GM12872 (cell line): ENCODE results near the gene ADCY10.

Experiments used
- CTCF ChIP-seq: IDR thresholded peaks from 3 replicates; pipeline ENCODE4 v1.5.1; 2011; ENCODE audit warnings: low read depth, mild to moderate bottlenecking, low read length, moderate library complexity; ENCODE audit not compliant: insufficient read depth

Gene ADCY10

GRCh38 chr1:167761400-167761799 lies 152.5 kb downstream of the ADCY10 start:
- TF ChIP-seq CTCF, result no peak
